Karpas-422 (cell line): ENCODE measurements around the gene GAS1. TPM values are rescaled to one million over a fixed set of nuclear protein-coding genes. Genes with fewer than 3 reads are reported as not detected.

Experiments
- DNase-seq: peaks from one replicate; pipeline ENCODE4 v3.0.0-alpha.2; 2015
- H2AFZ ChIP-seq: fragments of 200-600 bp; sonication (generic); 2 replicates; pipeline ENCODE4 v1.6.1; 2014; ENCODE audit warnings: antibody characterized with exemption, low read length, mixed read lengths
- H3K27ac ChIP-seq: fragments of 200-600 bp; sonication (generic); 2 replicates; pipeline ENCODE4 v1.5.1; 2014; ENCODE audit warnings: mild to moderate bottlenecking, low read length, moderate library complexity
- H3K27me3 ChIP-seq: fragments of 200-600 bp; sonication (generic); 2 replicates; pipeline ENCODE4 v1.6.1; 2014; ENCODE audit warnings: low read length, mixed read lengths
- H3K36me3 ChIP-seq: fragments of 200-600 bp; sonication (generic); 2 replicates; pipeline ENCODE4 v1.6.1; 2014; ENCODE audit warnings: low read length, mixed read lengths; ENCODE audit not compliant: insufficient read depth
- H3K4me1 ChIP-seq: fragments of 200-600 bp; sonication (generic); 2 replicates; pipeline ENCODE4 v1.6.1; 2014; ENCODE audit warnings: mild to moderate bottlenecking, low read length, mixed read lengths
- H3K4me2 ChIP-seq: fragments of 200-600 bp; sonication (generic); 2 replicates; pipeline ENCODE4 v1.6.1; 2014; ENCODE audit warnings: low read length, low read depth, mild to moderate bottlenecking; ENCODE audit not compliant: poor library complexity, severe bottlenecking
- H3K4me3 ChIP-seq: fragments of 200-600 bp; sonication (generic); 2 replicates; pipeline ENCODE4 v1.5.1; 2014; ENCODE audit warnings: mild to moderate bottlenecking, antibody characterized with exemption, low read length, mixed read lengths
- H3K79me2 ChIP-seq: fragments of 200-600 bp; sonication (generic); 2 replicates; pipeline ENCODE4 v1.6.1; 2014; ENCODE audit warnings: mild to moderate bottlenecking, low read length, mixed read lengths
- H3K9ac ChIP-seq: fragments of 200-600 bp; sonication (generic); 2 replicates; pipeline ENCODE4 v1.6.0; 2014; ENCODE audit warnings: low read length
- H3K9me2 ChIP-seq: fragments of 200-600 bp; sonication (generic), shearing (Covaris generic); replicated peaks from 2 replicates; pipeline ENCODE4 v1.6.0; 2014; ENCODE audit warnings: mild to moderate bottlenecking, low read length, moderate library complexity; ENCODE audit not compliant: insufficient read depth
- H3K9me3 ChIP-seq: fragments of 300-700, 200-600 bp; sonication (generic); 2 replicates; pipeline ENCODE4 v1.6.1; 2014; ENCODE audit warnings: low read length, mixed read lengths
- H4K20me1 ChIP-seq: fragments of 200-600 bp; sonication (generic); 2 replicates; pipeline ENCODE4 v1.6.1; 2014; ENCODE audit warnings: mild to moderate bottlenecking, antibody characterized with exemption, low read length, low read depth; ENCODE audit not compliant: insufficient read depth
- total RNA-seq: library from RNA; depleted of rRNA; stranded (reverse); fragments of >200 nt; shearing (Covaris generic); gene quantifications from 2 replicates; pipeline ENCODE4 v1.2.3, GENCODE V29; 2014; ENCODE audit warnings: low replicate concordance

GAS1 gene
- total RNA-seq, 1 experiment from 2014 or later: 0.15 TPM

GRCh38 chr9:86943201-86944113 lies 3.8 kb downstream of the GAS1 start:
- no peak for DNase-seq
- Histone ChIP-seq H3K27me3 (no peaks in the 10 kb centered on the region), H3K9me3 (no peaks in the 10 kb centered on the region)

DNA sequence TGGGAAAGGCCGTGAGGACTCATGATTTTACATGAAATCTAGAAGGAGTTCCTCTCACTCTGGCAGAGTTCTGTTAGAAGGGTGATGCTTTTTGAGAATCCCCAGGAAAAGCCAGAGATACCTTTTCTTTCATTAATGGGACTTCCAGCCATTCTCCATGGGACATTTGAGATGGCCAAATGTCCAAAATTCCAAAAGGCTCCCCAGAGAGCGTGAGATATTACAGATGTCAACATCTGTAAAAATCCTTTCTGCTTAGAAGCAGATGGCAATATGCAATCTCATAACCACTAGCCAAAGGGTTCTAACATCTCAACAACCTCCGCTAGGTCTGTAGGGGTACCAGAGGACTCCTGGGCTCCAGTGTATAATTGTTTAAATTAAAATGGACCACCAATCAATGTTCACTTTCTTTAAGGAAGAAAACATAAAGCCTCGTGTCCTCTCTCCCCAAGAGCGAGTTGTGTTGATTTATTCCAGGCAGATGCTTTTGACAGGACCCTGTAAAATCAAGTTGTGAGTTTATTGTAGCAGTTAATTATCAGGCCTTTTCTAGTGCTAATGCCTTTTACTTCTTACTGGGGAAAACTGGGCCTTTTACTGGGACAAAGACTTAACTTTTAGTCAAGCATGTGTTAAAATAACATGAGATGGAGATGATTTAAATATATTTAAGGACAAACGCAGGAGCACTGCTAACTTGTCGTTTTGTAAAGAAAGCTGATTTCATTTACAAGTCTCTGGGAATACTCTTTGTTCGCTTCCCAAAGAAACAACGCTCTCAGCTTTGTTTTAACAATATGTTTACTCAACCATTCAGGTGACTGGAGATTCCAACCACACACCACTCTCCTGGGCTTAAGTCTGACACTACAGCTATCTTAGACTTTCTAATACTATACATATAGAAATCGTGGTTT lies 4.8 kb downstream of the GAS1 start:
- Histone ChIP-seq H3K9me3 (no peaks in the 10 kb centered on the region), H3K4me1 (peaks cover 3% of the 10 kb centered on the region; the same call in 1 of the 2 replicates), H3K27ac (no peak overlapping the region), H2AFZ (no peak overlapping the region), H4K20me1 (no peaks in the 10 kb centered on the region), H3K4me2 (no peak overlapping the region), H3K36me3 (no peaks in the 10 kb centered on the region), H3K9me2 (no peaks in the 10 kb centered on the region), H3K9ac (no peak overlapping the region), H3K27me3 (no peaks in the 10 kb centered on the region), H3K4me3 (no peak overlapping the region), H3K79me2 (no peaks in the 10 kb centered on the region)
- no peak for DNase-seq

More at GRCh38 chr9:86943201-86944113, 3.8 kb downstream of the GAS1 start:
- no peak overlapping the region for H3K27ac ChIP-seq
- H3K4me3 ChIP-seq: no peak overlapping the region
- no peaks in the 10 kb centered on the region for H3K36me3 ChIP-seq
- H3K9me2 ChIP-seq: no peaks in the 10 kb centered on the region
- no peak overlapping the region for H3K4me2 ChIP-seq
- H3K79me2 ChIP-seq: no peaks in the 10 kb centered on the region
- H3K9ac ChIP-seq: no peak overlapping the region
- no peak overlapping the region for H2AFZ ChIP-seq
- peaks cover 10% of the 10 kb centered on the region for H3K4me1 ChIP-seq
- H4K20me1 ChIP-seq: no peaks in the 10 kb centered on the region

DNA sequence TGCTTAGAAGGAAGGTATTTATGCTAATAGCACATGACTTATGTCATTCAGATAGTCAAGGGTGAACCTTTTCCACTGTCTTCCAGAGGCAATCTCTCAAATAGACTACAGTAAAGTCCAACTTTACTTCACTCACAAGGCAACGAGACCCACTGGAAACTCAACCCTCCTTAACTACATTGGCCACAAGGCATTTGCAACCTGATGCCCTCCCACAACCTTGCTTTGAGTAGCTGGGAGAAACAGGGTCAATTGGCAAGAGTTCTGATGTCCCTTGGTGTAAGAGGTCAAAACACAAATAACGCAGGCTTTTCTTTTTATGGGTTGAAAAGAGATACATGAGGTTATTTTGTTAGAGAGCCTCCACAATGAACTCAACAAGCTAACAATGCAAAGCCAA lies 6.1 kb downstream of the GAS1 start:
- Histone ChIP-seq H4K20me1 (no peaks in the 10 kb centered on the region), H3K4me1 (no peaks in the 10 kb centered on the region), H3K4me2 (no peak overlapping the region), H3K9me3 (no peaks in the 10 kb centered on the region), H3K79me2 (no peaks in the 10 kb centered on the region), H2AFZ (no peak overlapping the region), H3K27me3 (no peaks in the 10 kb centered on the region), H3K27ac (no peak overlapping the region), H3K36me3 (no peaks in the 10 kb centered on the region), H3K9ac (no peak overlapping the region), H3K9me2 (no peaks in the 10 kb centered on the region), H3K4me3 (no peak overlapping the region)
- DNase-seq: no peak

- H3K4me2 ChIP-seq: no peak overlapping the region
Measured at GRCh38 chr9:86940774-86941173, 6.5 kb downstream of the GAS1 start.

GRCh38 chr9:86939891-86940290 lies 7.4 kb downstream of the GAS1 start:
- no peaks in the 10 kb centered on the region for H3K79me2 ChIP-seq
- no peaks in the 10 kb centered on the region for H3K4me1 ChIP-seq
- no peaks in the 10 kb centered on the region for H3K9me3 ChIP-seq
- H3K9ac ChIP-seq: no peak overlapping the region
- no peak for DNase-seq
- no peaks in the 10 kb centered on the region for H3K36me3 ChIP-seq
- H4K20me1 ChIP-seq: no peaks in the 10 kb centered on the region
- H3K4me2 ChIP-seq: no peak overlapping the region
- H3K4me3 ChIP-seq: no peak overlapping the region
- no peak overlapping the region for H3K27ac ChIP-seq
- H2AFZ ChIP-seq: no peak overlapping the region
- H3K9me2 ChIP-seq: no peaks in the 10 kb centered on the region
- H3K27me3 ChIP-seq: no peaks in the 10 kb centered on the region

More at GRCh38 chr9:86940774-86941173, 6.5 kb downstream of the GAS1 start:
- no peaks in the 10 kb centered on the region for H3K9me2 ChIP-seq
- no peaks in the 10 kb centered on the region for H3K79me2 ChIP-seq
- H3K4me1 ChIP-seq: no peaks in the 10 kb centered on the region
- H3K9me3 ChIP-seq: no peaks in the 10 kb centered on the region
- no peak for DNase-seq
- no peak overlapping the region for H3K9ac ChIP-seq
- no peaks in the 10 kb centered on the region for H3K27me3 ChIP-seq
- no peak overlapping the region for H2AFZ ChIP-seq
- H3K4me3 ChIP-seq: no peak overlapping the region
- H3K36me3 ChIP-seq: no peaks in the 10 kb centered on the region
- H3K27ac ChIP-seq: no peak overlapping the region
- no peaks in the 10 kb centered on the region for H4K20me1 ChIP-seq

GRCh38 chr9:86939321-86939720 lies 8.0 kb downstream of the GAS1 start:
- H3K27me3 ChIP-seq: no peaks in the 10 kb centered on the region

GRCh38 chr9:86938780-86939179 lies 8.5 kb downstream of the GAS1 start:
- DNase-seq: no peak
- H3K9me3 ChIP-seq: no peaks in the 10 kb centered on the region
- no peak overlapping the region for H3K4me2 ChIP-seq
- H3K27me3 ChIP-seq: no peaks in the 10 kb centered on the region
- no peaks in the 10 kb centered on the region for H3K9me2 ChIP-seq
- H2AFZ ChIP-seq: no peak overlapping the region
- no peak overlapping the region for H3K4me3 ChIP-seq
- H3K27ac ChIP-seq: no peak overlapping the region
- no peaks in the 10 kb centered on the region for H3K79me2 ChIP-seq
- no peaks in the 10 kb centered on the region for H3K36me3 ChIP-seq
- H3K9ac ChIP-seq: no peak overlapping the region
- H4K20me1 ChIP-seq: no peaks in the 10 kb centered on the region
- H3K4me1 ChIP-seq: no peaks in the 10 kb centered on the region

More at GRCh38 chr9:86939321-86939720, 8.0 kb downstream of the GAS1 start:
- no peak overlapping the region for H3K4me3 ChIP-seq
- H3K27ac ChIP-seq: no peak overlapping the region
- no peak for DNase-seq
- H3K4me1 ChIP-seq: no peaks in the 10 kb centered on the region
- no peak overlapping the region for H3K9ac ChIP-seq
- no peaks in the 10 kb centered on the region for H3K9me3 ChIP-seq
- no peaks in the 10 kb centered on the region for H3K79me2 ChIP-seq
- no peaks in the 10 kb centered on the region for H3K9me2 ChIP-seq
- H3K4me2 ChIP-seq: no peak overlapping the region
- no peak overlapping the region for H2AFZ ChIP-seq
- H4K20me1 ChIP-seq: no peaks in the 10 kb centered on the region
- no peaks in the 10 kb centered on the region for H3K36me3 ChIP-seq

- no peak for DNase-seq
- Histone ChIP-seq H4K20me1 (no peaks in the 10 kb centered on the region), H3K4me3 (no peak overlapping the region), H3K27ac (no peak overlapping the region), H2AFZ (no peak overlapping the region), H3K4me2 (no peak overlapping the region), H3K79me2 (no peaks in the 10 kb centered on the region), H3K9ac (no peak overlapping the region), H3K27me3 (no peaks in the 10 kb centered on the region), H3K4me1 (no peaks in the 10 kb centered on the region), H3K36me3 (no peaks in the 10 kb centered on the region), H3K9me3 (no peaks in the 10 kb centered on the region), H3K9me2 (no peaks in the 10 kb centered on the region)
Measured at GRCh38 chr9:86926145-86926544, 21.2 kb downstream of the GAS1 start.
